ENCODE measurements around the gene TCN2.

GRCh38 chr22:30607939-30608338 is 965 bp downstream of the TCN2 start:
- TF ChIP-seq POLR2AphosphoS5 (IDR thresholded peaks at IDR 0.05) (no peak), POLR2A (IDR thresholded peaks at IDR 0.05) (no peak), CTCF (IDR thresholded peaks at IDR 0.05) (no peak), EP300 (IDR thresholded peaks at IDR 0.05) (no peak)

All from suprapubic skin (tissue), 4 donors.